ENCODE measurements around the gene TP73.

GRCh38 chr1:3698660-3699408 lies 46.5 kb downstream of the TP73 start:
- no peak for TF ChIP-seq POLR2A (IDR thresholded peaks at IDR 0.05)
- no peak for TF ChIP-seq CTCF (IDR thresholded peaks at IDR 0.05)

Measured in heart left ventricle (tissue), 13 donors.